ENCODE measurements around the gene MON1A. TPM values are rescaled to one million over a fixed set of nuclear protein-coding genes. Genes with fewer than 3 reads are reported as not detected.

The MON1A gene
- total RNA-seq, 4 donors from 2014 or later: 1.0 to 9.3 (median 5.2) TPM

DNA sequence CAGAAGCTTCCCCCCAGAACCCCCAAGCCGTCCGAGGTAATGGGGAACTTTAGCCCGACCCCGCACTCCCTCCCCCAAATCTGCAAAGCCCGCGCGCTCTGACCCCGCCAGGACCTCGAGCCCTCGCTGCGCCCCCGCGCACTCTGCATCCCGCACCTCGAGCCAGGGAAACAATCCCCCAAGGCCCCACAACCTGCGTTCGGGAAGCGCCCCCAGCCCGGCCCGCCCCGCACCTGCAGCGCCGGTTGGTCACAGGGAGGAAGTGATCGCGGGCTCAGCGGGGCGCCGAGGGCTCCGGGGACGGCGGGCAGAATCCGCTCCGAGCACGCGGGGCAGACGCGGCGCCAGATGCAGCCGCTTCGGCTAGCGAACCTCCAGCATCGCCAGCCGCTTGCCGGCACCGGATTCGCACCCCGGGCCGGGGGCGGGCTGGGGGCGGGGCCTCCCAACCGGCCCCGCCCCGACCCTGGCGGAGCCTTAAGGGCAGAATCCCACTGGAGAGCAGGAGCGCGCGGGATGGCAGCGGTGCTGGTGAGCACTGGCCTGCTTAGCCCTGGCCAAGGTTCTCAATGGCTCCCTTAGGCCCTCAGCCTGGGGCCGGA lies 60.0 kb downstream of the MON1A start, which contains the start of gene CAMKV:
TSS of gene CAMKV (minus strand) at position 382 of the 602 bp plus-strand sequence. CDS start 7,518 bp downstream, outside the sequence.
- Histone ChIP-seq H3K36me3 (no peaks in the 10 kb centered on the region), H3K9me3 (no peaks in the 10 kb centered on the region), H3K27ac (no peak within 1 kb of the TSS), H3K27me3 (peaks cover 6 to 16% of the 10 kb centered on the region in 2 donors), H3K4me1 (peaks cover 0 to 10% of the 10 kb centered on the region in 2 donors), H3K4me3 (no peak within 1 kb of the TSS)
- intact Hi-C loops (cut with DNase I; ENCODE audit: low total_unique reads): no loop called here
- TF ChIP-seq, protein P1, sequence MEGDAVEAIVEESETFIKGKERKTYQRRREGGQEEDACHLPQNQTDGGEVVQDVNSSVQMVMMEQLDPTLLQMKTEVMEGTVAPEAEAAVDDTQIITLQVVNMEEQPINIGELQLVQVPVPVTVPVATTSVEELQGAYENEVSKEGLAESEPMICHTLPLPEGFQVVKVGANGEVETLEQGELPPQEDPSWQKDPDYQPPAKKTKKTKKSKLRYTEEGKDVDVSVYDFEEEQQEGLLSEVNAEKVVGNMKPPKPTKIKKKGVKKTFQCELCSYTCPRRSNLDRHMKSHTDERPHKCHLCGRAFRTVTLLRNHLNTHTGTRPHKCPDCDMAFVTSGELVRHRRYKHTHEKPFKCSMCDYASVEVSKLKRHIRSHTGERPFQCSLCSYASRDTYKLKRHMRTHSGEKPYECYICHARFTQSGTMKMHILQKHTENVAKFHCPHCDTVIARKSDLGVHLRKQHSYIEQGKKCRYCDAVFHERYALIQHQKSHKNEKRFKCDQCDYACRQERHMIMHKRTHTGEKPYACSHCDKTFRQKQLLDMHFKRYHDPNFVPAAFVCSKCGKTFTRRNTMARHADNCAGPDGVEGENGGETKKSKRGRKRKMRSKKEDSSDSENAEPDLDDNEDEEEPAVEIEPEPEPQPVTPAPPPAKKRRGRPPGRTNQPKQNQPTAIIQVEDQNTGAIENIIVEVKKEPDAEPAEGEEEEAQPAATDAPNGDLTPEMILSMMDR (IDR thresholded peaks at IDR 0.05): no peak
- TF ChIP-seq POLR2A (IDR thresholded peaks at IDR 0.05): no peak
- DNase-seq: no peak

DNA sequence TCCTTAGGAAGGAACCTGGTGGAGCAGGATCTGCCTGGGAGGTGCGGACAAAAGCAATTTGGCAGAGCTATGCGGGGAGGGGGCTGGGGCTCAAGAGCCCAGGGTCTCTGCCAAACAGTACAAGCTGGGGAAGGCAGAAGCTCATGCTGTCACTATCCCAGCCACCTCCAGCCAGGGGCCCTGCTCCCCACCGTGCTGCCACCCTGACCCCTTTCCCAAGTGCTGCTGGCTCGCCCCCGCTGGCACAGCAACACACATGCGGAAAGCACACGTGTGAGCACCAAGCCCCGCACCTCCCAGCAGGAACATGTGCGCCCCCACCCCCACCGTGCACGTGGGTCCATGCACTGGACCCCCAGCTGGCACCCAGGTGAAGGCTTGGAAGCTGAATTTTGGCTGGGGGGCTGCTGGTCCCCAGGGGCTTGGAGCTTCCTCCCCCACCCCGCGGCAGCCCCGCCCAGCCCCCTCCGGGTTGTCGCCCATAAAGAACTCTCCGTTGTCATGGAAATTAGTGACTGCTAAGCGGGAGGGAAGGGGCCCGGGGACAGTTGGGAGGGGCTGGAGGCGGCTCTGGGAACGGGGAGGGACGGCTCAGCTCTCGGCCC lies 60.6 kb downstream of the MON1A start:
- Histone ChIP-seq H3K4me1 (peaks cover 0 to 10% of the 10 kb centered on the region in 2 donors), H3K36me3 (no peaks in the 10 kb centered on the region), H3K27me3 (peaks cover 6 to 16% of the 10 kb centered on the region in 2 donors), H3K4me3 (no peak overlapping the region), H3K27ac (no peak overlapping the region), H3K9me3 (no peaks in the 10 kb centered on the region)
- intact Hi-C loops (cut with DNase I; ENCODE audit: low total_unique reads): no loop called here
- DNase-seq: no peak
- no peak for TF ChIP-seq POLR2A (IDR thresholded peaks at IDR 0.05)
- TF ChIP-seq, protein P1 (IDR thresholded peaks at IDR 0.05): no peak

DNA sequence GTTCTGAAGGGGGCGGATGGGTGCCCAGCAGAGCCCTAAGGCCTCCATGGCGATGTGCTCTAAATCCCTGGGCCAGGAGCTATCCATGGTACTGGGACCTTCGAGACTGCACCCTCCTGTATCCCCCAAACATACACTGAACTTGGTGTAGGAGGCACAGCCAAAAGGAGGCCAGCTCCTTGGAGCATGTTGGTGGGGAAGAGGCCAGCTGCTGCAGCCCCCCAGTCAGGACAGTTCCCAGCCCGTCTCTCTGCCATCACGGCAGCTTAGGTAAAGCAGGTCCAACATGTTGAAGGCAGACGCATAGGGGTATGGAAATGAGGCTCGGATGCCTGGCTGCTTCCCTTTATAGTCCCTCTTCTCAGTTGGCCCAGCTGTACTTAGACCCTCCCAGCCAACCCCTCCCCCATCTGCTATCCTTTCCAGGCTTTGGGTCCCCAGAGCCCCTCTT lies 61.7 kb downstream of the MON1A start:
- H3K4me3 ChIP-seq: no peak overlapping the region
- peaks cover 0 to 10% of the 10 kb centered on the region in 2 donors for H3K4me1 ChIP-seq
- no peak for DNase-seq
- intact Hi-C loops (cut with DNase I; ENCODE audit: low total_unique reads): no loop called here
- peaks cover 6 to 16% of the 10 kb centered on the region in 2 donors for H3K27me3 ChIP-seq
- no peaks in the 10 kb centered on the region for H3K36me3 ChIP-seq
- H3K9me3 ChIP-seq: no peaks in the 10 kb centered on the region
- TF ChIP-seq, protein P1 (IDR thresholded peaks at IDR 0.05): no peak
- no peak for TF ChIP-seq POLR2A (IDR thresholded peaks at IDR 0.05)
- H3K27ac ChIP-seq: no peak overlapping the region

DNA sequence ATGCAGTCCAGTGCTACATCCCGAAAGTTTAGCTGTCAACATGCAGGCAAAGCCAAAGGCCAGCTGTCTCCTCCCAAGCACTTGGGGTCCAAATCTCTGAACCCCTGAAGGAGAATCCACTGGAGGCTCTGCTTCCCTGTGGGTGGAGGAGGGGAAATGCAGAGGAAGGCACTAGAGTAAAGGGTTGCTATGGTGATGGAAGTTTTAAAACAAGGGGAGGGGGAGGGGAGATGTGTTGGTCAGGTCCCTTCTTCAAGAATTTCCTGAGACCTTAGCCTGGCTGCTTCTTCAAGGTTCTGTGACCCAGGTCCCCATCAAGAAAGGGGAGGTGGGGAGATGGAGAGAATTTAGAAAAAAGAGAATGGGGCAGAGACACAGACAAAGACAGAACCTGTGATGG lies 62.2 kb downstream of the MON1A start:
- H3K9me3 ChIP-seq: no peaks in the 10 kb centered on the region
- no peak for DNase-seq
- H3K27ac ChIP-seq: no peak overlapping the region
- H3K36me3 ChIP-seq: no peaks in the 10 kb centered on the region
- intact Hi-C loops (cut with DNase I; ENCODE audit: low total_unique reads): no loop called here
- TF ChIP-seq POLR2A (IDR thresholded peaks at IDR 0.05): no peak
- TF ChIP-seq, protein P1 (IDR thresholded peaks at IDR 0.05): no peak
- H3K27me3 ChIP-seq: peaks cover 6 to 16% of the 10 kb centered on the region in 2 donors
- H3K4me1 ChIP-seq: peaks cover 0 to 10% of the 10 kb centered on the region in 2 donors
- no peak overlapping the region for H3K4me3 ChIP-seq

DNA sequence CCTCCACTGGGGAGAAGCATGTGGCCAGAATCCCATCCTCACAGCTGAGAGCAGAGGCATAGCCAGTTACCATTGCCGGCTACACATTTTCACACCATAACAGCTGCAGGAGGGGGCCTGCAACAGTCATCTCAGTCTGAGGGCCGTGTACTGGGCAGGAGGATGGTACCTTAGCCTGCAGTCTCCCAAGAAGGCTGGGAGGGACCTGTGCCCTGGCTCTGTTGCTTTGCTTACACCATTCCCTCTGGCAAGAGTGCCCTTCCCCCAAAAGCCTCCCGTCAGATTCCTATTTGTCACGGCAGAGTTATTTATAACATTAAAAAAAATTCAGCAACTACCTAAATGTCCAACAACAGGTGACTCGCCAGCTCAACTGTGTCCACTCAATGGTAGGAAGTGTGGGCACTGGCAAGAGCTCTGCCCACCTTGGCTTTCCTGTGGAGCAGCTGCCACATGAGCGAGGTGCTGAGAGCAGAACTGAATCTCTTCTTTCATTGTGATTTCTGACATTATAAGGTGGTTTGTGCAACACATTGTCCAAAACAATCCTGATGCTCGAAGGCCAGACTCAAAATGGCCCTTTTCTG lies 64.3 kb downstream of the MON1A start:
- TF ChIP-seq, protein P1 (IDR thresholded peaks at IDR 0.05): no peak
- TF ChIP-seq POLR2A (IDR thresholded peaks at IDR 0.05): no peak
- Histone ChIP-seq H3K27me3 (peaks cover 6 to 12% of the 10 kb centered on the region in 2 donors), H3K4me3 (no peak overlapping the region), H3K4me1 (peaks cover 0 to 10% of the 10 kb centered on the region in 2 donors), H3K36me3 (no peaks in the 10 kb centered on the region), H3K9me3 (no peaks in the 10 kb centered on the region), H3K27ac (no peak overlapping the region)
- no peak for DNase-seq
- intact Hi-C loops (cut with DNase I; ENCODE audit: low total_unique reads): no loop called here

Data from uterus (tissue), 4 donors.